Astrocyte (in vitro differentiated cells and primary cell): ENCODE results near the gene LASP1NB.
"Not testable (repeated sequence)": the region's sequence is repeated elsewhere in the genome, so short reads cannot be mapped to it uniquely, and the experiment has no call there.

ENCODE experiments used
- DNase-seq: peaks from one replicate; pipeline ENCODE4 v3.0.0-alpha.2; 2010; ENCODE audit warnings: low read depth
- FAIRE-seq: peaks from 2 replicates; lab custom pipeline; 2011; peaks lifted over from hg19 to GRCh38; lab: Jason Lieb, UNC
- H2AFZ ChIP-seq: 2 replicates; pipeline ENCODE4 v1.6.0; 2012; ENCODE audit warnings: low read depth, low read length, inconsistent platforms
- H3K27ac ChIP-seq: 2 replicates; pipeline ENCODE4 v1.5.1; 2011; ENCODE audit warnings: low read depth, low read length, inconsistent platforms
- H3K27me3 ChIP-seq: 2 replicates; pipeline ENCODE4 v1.6.0; 2011; ENCODE audit warnings: low read length, inconsistent platforms; ENCODE audit not compliant: insufficient read depth
- H3K36me3 ChIP-seq: 2 replicates; pipeline ENCODE4 v1.5.1; 2011; ENCODE audit warnings: low read length, inconsistent platforms; ENCODE audit not compliant: insufficient read depth
- H3K4me1 ChIP-seq: 2 replicates; pipeline ENCODE4 v1.5.1; 2011; ENCODE audit warnings: low read length, inconsistent platforms; ENCODE audit not compliant: insufficient read depth
- H3K4me2 ChIP-seq: 2 replicates; pipeline ENCODE4 v1.6.0; 2012; ENCODE audit warnings: low read length, inconsistent platforms
- H3K4me3 ChIP-seq: 2 replicates; pipeline ENCODE4 v1.5.1; 2011; ENCODE audit warnings: low read depth, mild to moderate bottlenecking, low read length, inconsistent platforms; ENCODE audit not compliant: insufficient read depth
- H3K79me2 ChIP-seq: 2 replicates; pipeline ENCODE4 v1.6.0; 2012; ENCODE audit warnings: mild to moderate bottlenecking, low read length, inconsistent platforms; ENCODE audit not compliant: insufficient read depth
- H3K9ac ChIP-seq: 2 replicates; pipeline ENCODE4 v1.6.0; 2012; ENCODE audit warnings: mild to moderate bottlenecking, low read length, inconsistent platforms
- H3K9me3 ChIP-seq: 2 replicates; pipeline ENCODE4 v1.5.1; 2012; ENCODE audit warnings: low read depth, mild to moderate bottlenecking, low read length, inconsistent platforms; ENCODE audit not compliant: insufficient read depth
- H4K20me1 ChIP-seq: 2 replicates; pipeline ENCODE4 v1.6.0; 2012; ENCODE audit warnings: low read length, inconsistent platforms; ENCODE audit not compliant: insufficient read depth
- H3K27ac Mint-ChIP-seq: one replicate; pipeline ENCODE4 v1.8.0; 2021; ENCODE audit warnings: mild to moderate bottlenecking, mixed read lengths; ENCODE audit not compliant: unreplicated experiment
- H3K27me3 Mint-ChIP-seq: one replicate; pipeline ENCODE4 v1.8.0; 2021; ENCODE audit warnings: low read depth, mixed read lengths; ENCODE audit not compliant: unreplicated experiment
- H3K36me3 Mint-ChIP-seq: one replicate; pipeline ENCODE4 v1.8.0; 2021; ENCODE audit warnings: low read depth, mixed read lengths; ENCODE audit not compliant: unreplicated experiment
- H3K4me1 Mint-ChIP-seq: one replicate; pipeline ENCODE4 v1.8.0; 2021; ENCODE audit warnings: low read depth, mixed read lengths; ENCODE audit not compliant: unreplicated experiment
- H3K4me3 Mint-ChIP-seq: one replicate; pipeline ENCODE4 v1.8.0; 2021; ENCODE audit warnings: mild to moderate bottlenecking, moderate library complexity, mixed read lengths; ENCODE audit not compliant: unreplicated experiment
- H3K9me3 Mint-ChIP-seq: one replicate; pipeline ENCODE4 v1.8.0; 2021; ENCODE audit warnings: mild to moderate bottlenecking, mixed read lengths; ENCODE audit not compliant: unreplicated experiment
- CTCF ChIP-seq: IDR thresholded peaks from 2 replicates; pipeline ENCODE4 v1.5.1; 2011; ENCODE audit warnings: low read depth, mild to moderate bottlenecking, inconsistent platforms, low read length, moderate library complexity; ENCODE audit not compliant: insufficient read depth
- EZH2 ChIP-seq: IDR thresholded peaks from 2 replicates; pipeline ENCODE4 v1.6.1; 2012; ENCODE audit warnings: mild to moderate bottlenecking, low read length, inconsistent platforms; ENCODE audit not compliant: insufficient read depth

LASP1NB gene

GRCh38 chr17:38943607-38944006 lies 18.2 kb downstream of the LASP1NB start:
- DNase-seq (no peak), FAIRE-seq (no peak)
- Histone ChIP-seq H3K4me3 (no peak overlapping the region), H3K4me1 (no peaks in the 10 kb centered on the region), H4K20me1 (no peaks in the 10 kb centered on the region), H3K36me3 (no peaks in the 10 kb centered on the region), H3K27me3 (no peaks in the 10 kb centered on the region), H3K9ac (no peak overlapping the region), H2AFZ (no peak overlapping the region), H3K4me2 (no peak overlapping the region), H3K79me2 (no peaks in the 10 kb centered on the region), H3K27ac (no peak overlapping the region), H3K9me3 (no peaks in the 10 kb centered on the region)
- Mint-ChIP-seq H3K4me3 (no peak overlapping the region), H3K36me3 (no peaks in the 10 kb centered on the region), H3K27me3 (no peaks in the 10 kb centered on the region), H3K4me1 (no peaks in the 10 kb centered on the region), H3K9me3 (no peaks in the 10 kb centered on the region), H3K27ac (no peak overlapping the region)
- TF ChIP-seq CTCF: no peak
- TF ChIP-seq EZH2: no peak

DNA sequence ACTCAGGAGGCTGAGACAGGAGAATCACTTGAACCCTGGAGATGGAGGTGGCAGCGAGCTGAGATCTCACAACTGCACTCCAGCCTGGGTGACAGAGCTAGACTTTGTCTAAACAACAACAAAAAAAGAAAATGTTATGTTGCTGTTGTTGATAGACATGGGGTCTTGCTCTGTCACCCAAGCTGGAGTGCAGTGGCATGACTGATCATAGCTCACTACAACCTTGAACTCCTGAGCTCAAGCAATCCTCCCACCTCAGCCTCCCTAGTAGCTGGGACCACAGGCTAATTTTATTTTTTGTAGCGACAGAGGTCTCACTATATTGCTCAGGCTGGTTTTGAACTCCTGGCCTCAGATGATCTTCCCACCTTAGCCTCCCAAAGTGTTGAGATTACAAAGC lies 21.8 kb downstream of the LASP1NB start:
- no peaks in the 10 kb centered on the region for H3K9me3 Mint-ChIP-seq
- no peaks in the 10 kb centered on the region for H3K36me3 ChIP-seq
- no peak overlapping the region for H3K27ac ChIP-seq
- no peaks in the 10 kb centered on the region for H3K27me3 ChIP-seq
- DNase-seq (no peak), FAIRE-seq (no peak)
- no peak overlapping the region for H2AFZ ChIP-seq
- H3K36me3 Mint-ChIP-seq: no peaks in the 10 kb centered on the region
- no peaks in the 10 kb centered on the region for H3K4me1 Mint-ChIP-seq
- H3K4me2 ChIP-seq: no peak overlapping the region
- no peak overlapping the region for H3K4me3 ChIP-seq
- H3K27ac Mint-ChIP-seq: no peak overlapping the region
- no peaks in the 10 kb centered on the region for H3K9me3 ChIP-seq
- no peaks in the 10 kb centered on the region for H3K27me3 Mint-ChIP-seq
- no peaks in the 10 kb centered on the region for H3K79me2 ChIP-seq
- H3K4me1 ChIP-seq: no peaks in the 10 kb centered on the region
- TF ChIP-seq CTCF (no peak), EZH2 (no peak)
- H3K4me3 Mint-ChIP-seq: no peak overlapping the region
- no peak overlapping the region for H3K9ac ChIP-seq
- H4K20me1 ChIP-seq: no peaks in the 10 kb centered on the region

- H3K9me3 ChIP-seq, H3K27me3 Mint-ChIP-seq, H3K79me2 ChIP-seq, FAIRE-seq, H3K9ac ChIP-seq, H3K36me3 ChIP-seq, H3K4me1 ChIP-seq, H3K4me2 ChIP-seq, DNase-seq, H3K27ac ChIP-seq, H4K20me1 ChIP-seq, H3K36me3 Mint-ChIP-seq, H3K27me3 ChIP-seq, H3K27ac Mint-ChIP-seq, H3K4me3 ChIP-seq, H3K9me3 Mint-ChIP-seq, H3K4me3 Mint-ChIP-seq, H3K4me1 Mint-ChIP-seq, H2AFZ ChIP-seq: not testable (repeated sequence)
Measured at GRCh38 chr17:38953800-38954199, 28.4 kb downstream of the LASP1NB start.
